RWPE2 (cell line): ENCODE data around the gene PBX3.

ENCODE experiments used
- ATAC-seq: fragments of 200-7000 bp; cut with Tn5 transposase; 3 replicates; pipeline ENCODE4 v1.9.1; 2021; ENCODE audit warnings: low read depth
- DNase-seq: peaks from one replicate; pipeline ENCODE4 v3.0.0-alpha.2; 2020; ENCODE audit warnings: low spot score
- H3K27ac ChIP-seq: fragments of 450-650 bp; 2 replicates; pipeline ENCODE4 v1.5.1; 2017; ENCODE audit warnings: mild to moderate bottlenecking; ENCODE audit not compliant: poor library complexity, severe bottlenecking
- H3K27me3 ChIP-seq: fragments of 250-450 bp; sonication (Bioruptor Pico); 2 replicates; pipeline ENCODE4 v1.5.1; 2021; ENCODE audit warnings: mild to moderate bottlenecking, moderate library complexity; ENCODE audit not compliant: insufficient read depth, poor library complexity, severe bottlenecking
- H3K36me3 ChIP-seq: fragments of 250-450 bp; sonication (Bioruptor Pico); 2 replicates; pipeline ENCODE4 v1.5.1; 2020; ENCODE audit warnings: low read depth, mild to moderate bottlenecking, moderate library complexity
- H3K4me1 ChIP-seq: fragments of 250-450 bp; sonication (Bioruptor Pico); 2 replicates; pipeline ENCODE4 v1.5.1; 2021; ENCODE audit warnings: mild to moderate bottlenecking, moderate library complexity; ENCODE audit not compliant: insufficient read depth, poor library complexity, severe bottlenecking
- H3K4me3 ChIP-seq: fragments of 250-450 bp; sonication (Bioruptor Pico); 2 replicates; pipeline ENCODE4 v1.5.1; 2021; ENCODE audit warnings: mild to moderate bottlenecking, moderate library complexity; ENCODE audit not compliant: severe bottlenecking
- H3K9me3 ChIP-seq: fragments of 250-450 bp; sonication (Bioruptor Pico); 2 replicates; pipeline ENCODE4 v1.5.1; 2021; ENCODE audit warnings: mild to moderate bottlenecking, moderate library complexity; ENCODE audit not compliant: severe bottlenecking
- CTCF ChIP-seq: fragments of 450-650 bp; IDR thresholded peaks from one replicate; pipeline ENCODE4 v1.5.1; 2017; ENCODE audit warnings: mild to moderate bottlenecking, moderate library complexity; ENCODE audit not compliant: poor library complexity, severe bottlenecking

The PBX3 gene

GRCh38 chr9:125749287-125749935 lies 2.2 kb downstream of the PBX3 start:
- DNase-seq = no peak
- Histone ChIP-seq H3K27me3 (no peaks in the 10 kb centered on the region), H3K4me3 (peak overlapping the region; percentile 82), H3K27ac (peak overlapping the region; percentile 70), H3K36me3 (peaks cover 17% of the 10 kb centered on the region), H3K4me1 (peaks cover 32% of the 10 kb centered on the region), H3K9me3 (no peaks in the 10 kb centered on the region)
- no peak for ATAC-seq
- TF ChIP-seq CTCF = no peak

DNA sequence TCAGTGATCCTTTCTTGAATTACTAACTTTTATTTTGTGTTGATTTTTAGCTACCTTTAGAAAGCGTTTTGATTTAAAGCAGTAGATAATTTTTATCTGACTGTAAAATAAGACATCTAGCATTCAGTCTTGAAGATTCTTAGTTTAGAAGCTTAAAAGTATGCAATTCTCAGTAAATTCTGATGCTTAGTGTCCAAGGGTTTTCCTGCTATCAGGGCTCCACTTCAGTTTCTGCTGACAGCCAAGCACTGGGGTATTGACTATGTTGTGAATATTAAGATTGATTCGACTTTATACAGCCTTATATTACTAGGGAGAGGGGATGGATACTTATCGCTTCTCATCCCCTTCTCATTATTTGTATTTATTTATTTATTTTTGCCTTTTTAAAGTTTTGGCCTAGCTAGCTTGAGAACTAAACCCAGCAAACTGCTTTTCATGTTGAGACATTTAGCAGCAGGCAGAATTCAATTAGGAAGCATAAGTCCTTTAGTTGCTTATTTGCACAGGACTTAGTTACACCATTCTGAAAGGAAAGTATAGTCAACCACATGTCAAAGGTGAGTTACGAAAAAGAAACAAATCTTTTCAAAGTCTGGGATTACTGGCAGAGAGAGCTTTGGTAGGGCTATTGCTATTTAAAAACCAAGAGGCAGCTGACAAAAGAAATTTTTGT lies 2.9 kb downstream of the PBX3 start:
- H3K27me3 ChIP-seq = no peaks in the 10 kb centered on the region

DNA sequence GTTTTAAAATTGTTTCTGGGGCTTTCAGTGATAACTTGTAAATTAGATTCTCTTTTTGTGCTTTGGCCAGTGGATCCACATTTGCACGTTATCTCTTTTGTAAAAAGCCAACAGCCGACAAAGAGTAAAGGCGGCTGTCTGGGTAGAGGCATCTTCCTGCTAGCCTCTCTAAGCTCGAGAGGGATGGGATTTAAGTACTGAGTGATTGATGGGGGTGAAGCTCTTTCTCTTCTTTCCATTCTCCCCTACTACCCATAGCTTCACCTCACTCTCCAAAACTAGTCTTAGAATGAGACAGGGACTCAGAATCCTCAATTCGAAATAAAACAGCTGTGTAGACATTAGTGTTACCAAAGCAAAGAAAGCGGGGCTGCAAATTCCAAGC lies 3.4 kb downstream of the PBX3 start:
- ATAC-seq = no peak
- no peak for TF ChIP-seq CTCF
- peaks cover 27% of the 10 kb centered on the region for H3K36me3 ChIP-seq
- peak overlapping the region; percentile 82 for H3K4me3 ChIP-seq
- H3K4me1 ChIP-seq = peaks cover 32% of the 10 kb centered on the region
- no peaks in the 10 kb centered on the region for H3K27me3 ChIP-seq
- H3K9me3 ChIP-seq = no peaks in the 10 kb centered on the region
- H3K27ac ChIP-seq = peak overlapping the region; percentile 70
- no peak for DNase-seq

More for the DNA sequence above, 2.9 kb downstream of the PBX3 start:
- no peaks in the 10 kb centered on the region for H3K9me3 ChIP-seq
- H3K36me3 ChIP-seq = peaks cover 24% of the 10 kb centered on the region
- no peak for TF ChIP-seq CTCF
- peaks cover 32% of the 10 kb centered on the region for H3K4me1 ChIP-seq
- peak overlapping the region; percentile 82 for H3K4me3 ChIP-seq
- H3K27ac ChIP-seq = peak overlapping the region; percentile 70
- ATAC-seq (no peak), DNase-seq (no peak)

DNA sequence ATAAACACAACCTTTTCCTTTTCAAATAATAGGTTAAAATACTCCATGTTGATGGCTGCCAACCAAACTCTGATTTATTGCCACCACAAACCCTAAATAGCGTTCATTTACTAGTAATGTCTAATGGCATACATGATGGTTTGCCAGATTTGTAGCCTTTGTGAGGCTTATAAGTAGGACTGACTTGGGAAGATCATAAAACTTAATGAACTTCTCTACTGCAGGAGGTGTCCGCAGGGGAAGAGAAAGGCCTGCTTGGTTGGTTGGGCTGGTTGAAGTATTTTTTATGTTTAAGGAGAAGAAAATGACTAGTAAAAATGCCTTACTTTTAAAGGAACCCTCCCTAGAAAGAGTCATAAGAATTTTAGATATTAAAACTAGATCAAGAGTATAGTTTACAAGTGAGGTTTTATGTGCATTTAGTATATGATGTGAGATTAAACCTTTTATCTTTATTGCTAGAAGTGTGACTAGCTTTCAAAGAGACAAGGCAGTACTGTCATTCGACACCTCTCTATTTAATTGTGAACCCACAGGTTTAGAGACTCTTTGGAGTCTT lies 5.0 kb downstream of the PBX3 start:
- no peaks in the 10 kb centered on the region for H3K9me3 ChIP-seq
- H3K4me3 ChIP-seq = no peak overlapping the region
- H3K4me1 ChIP-seq = peaks cover 32% of the 10 kb centered on the region
- ATAC-seq = no peak
- peak overlapping the region; percentile 70 for H3K27ac ChIP-seq
- H3K36me3 ChIP-seq = peaks cover 27% of the 10 kb centered on the region
- no peak for DNase-seq
- no peak for TF ChIP-seq CTCF
- no peaks in the 10 kb centered on the region for H3K27me3 ChIP-seq

DNA sequence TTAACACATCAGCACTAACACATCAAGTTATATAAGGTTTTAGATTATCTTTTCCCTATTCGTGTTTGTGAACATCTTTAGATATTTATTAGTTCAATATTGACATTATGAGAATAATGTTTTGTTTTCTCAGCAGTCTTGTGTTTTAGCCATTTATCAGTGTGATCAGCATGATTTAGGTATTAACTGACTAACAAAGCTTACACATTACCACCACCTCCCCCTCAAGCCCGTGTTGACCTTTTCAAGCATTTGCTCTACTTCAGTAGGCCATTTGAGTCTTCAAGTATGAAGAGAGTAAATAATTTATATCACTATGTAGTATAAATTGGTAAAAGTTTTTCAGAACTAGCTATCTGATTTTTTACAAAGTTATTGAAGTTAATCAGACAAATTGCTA lies 6.9 kb downstream of the PBX3 start:
- H3K9me3 ChIP-seq = no peaks in the 10 kb centered on the region
- TF ChIP-seq CTCF = no peak
- peaks cover 31% of the 10 kb centered on the region for H3K36me3 ChIP-seq
- DNase-seq (no peak), ATAC-seq (no peak)
- H3K27ac ChIP-seq = no peak overlapping the region
- H3K4me1 ChIP-seq = peaks cover 35% of the 10 kb centered on the region
- no peak overlapping the region for H3K4me3 ChIP-seq
- H3K27me3 ChIP-seq = no peaks in the 10 kb centered on the region
